Small intestine (tissue), 7 donors: ENCODE measurements around the gene CD300C. TPM values are rescaled to one million over a fixed set of nuclear protein-coding genes. Genes with fewer than 3 reads are reported as not detected.
"Not testable (repeated sequence)": the region's sequence is repeated elsewhere in the genome, so short reads cannot be mapped to it uniquely, and the experiment has no call there.

Experiments used
- DNase-seq, 2 donors: peaks; one replicate each; pipeline versions ENCODE4 v3.0.0 to v3.0.0-alpha.2; 2013
- FAIRE-seq: peaks from 2 replicates; lab custom pipeline; 2012; peaks lifted over from hg19 to GRCh38; lab: Jason Lieb, UNC
- H3K27ac ChIP-seq, 3 donors: one replicate each; pipeline ENCODE4 v1.5.1; 2013; ENCODE audit warnings: low read length in 2 of 3, mild to moderate bottlenecking in 2 of 3, control low read depth in 1 of 3, inconsistent platforms in 1 of 3, low read depth in 1 of 3, moderate library complexity in 1 of 3
- H3K27me3 ChIP-seq, 3 donors: one replicate each; pipeline ENCODE4 v1.6.1; 2013; ENCODE audit warnings: low read length in 3 of 3, inconsistent platforms in 1 of 3; ENCODE audit not compliant: control insufficient read depth in 3 of 3, insufficient read depth in 3 of 3
- H3K36me3 ChIP-seq, 3 donors: one replicate each; pipeline ENCODE4 v1.6.1; 2013; ENCODE audit warnings: low read length in 3 of 3, inconsistent platforms in 1 of 3, low read depth in 1 of 3, mild to moderate bottlenecking in 1 of 3, moderate library complexity in 1 of 3; ENCODE audit not compliant: control insufficient read depth in 3 of 3, insufficient read depth in 2 of 3
- H3K4me1 ChIP-seq, 3 donors: one replicate each; pipeline ENCODE4 v1.6.1; 2013; ENCODE audit warnings: low read length in 2 of 3, inconsistent platforms in 1 of 3, low read depth in 1 of 3, mild to moderate bottlenecking in 1 of 3, moderate library complexity in 1 of 3; ENCODE audit not compliant: control insufficient read depth in 3 of 3, insufficient read depth in 2 of 3
- H3K4me3 ChIP-seq, 3 donors: one replicate each; pipeline ENCODE4 v1.5.1; 2013; ENCODE audit warnings: low read length in 3 of 3, control low read depth in 1 of 3, inconsistent platforms in 1 of 3, low read depth in 1 of 3, mild to moderate bottlenecking in 1 of 3, moderate library complexity in 1 of 3
- H3K9me3 ChIP-seq, 2 donors: one replicate each; pipeline ENCODE4 v1.6.1; 2013; ENCODE audit warnings: low read depth in 1 of 2, low read length in 1 of 2; ENCODE audit not compliant: control insufficient read depth in 2 of 2, insufficient read depth in 1 of 2
- WGBS, 3 donors: extraction: QIAGEN DNeasy Blood & Tissue Kit; methylation state at CpG; one replicate each; pipeline ENCODE4 v1.1.7; 2013; 5-methylcytosine and 5-hydroxymethylcytosine counted together
- polyA plus RNA-seq, 4 donors: library from polyadenylated mRNA; stranded (reverse) in 3 of 4; unstranded in 1 of 4; fragments of 200-250 nt in 3 of 4; fragments of 120-200 nt in 1 of 4; gene quantifications; one replicate each; pipeline versions ENCODE4 v1.2.1 to v1.2.3, GENCODE V29; 2013
- donor health status: healthy with polysubstance abuse.
- donor health status: control.
- donor health status: control.
- donor health status: Bipolar disorder and iron deficiency.
- donor health status: healthy.

Gene CD300C
- polyA plus RNA-seq, 4 donors, result 0.81 to 1.1 (median 1.1) TPM; not detected in 1

DNA sequence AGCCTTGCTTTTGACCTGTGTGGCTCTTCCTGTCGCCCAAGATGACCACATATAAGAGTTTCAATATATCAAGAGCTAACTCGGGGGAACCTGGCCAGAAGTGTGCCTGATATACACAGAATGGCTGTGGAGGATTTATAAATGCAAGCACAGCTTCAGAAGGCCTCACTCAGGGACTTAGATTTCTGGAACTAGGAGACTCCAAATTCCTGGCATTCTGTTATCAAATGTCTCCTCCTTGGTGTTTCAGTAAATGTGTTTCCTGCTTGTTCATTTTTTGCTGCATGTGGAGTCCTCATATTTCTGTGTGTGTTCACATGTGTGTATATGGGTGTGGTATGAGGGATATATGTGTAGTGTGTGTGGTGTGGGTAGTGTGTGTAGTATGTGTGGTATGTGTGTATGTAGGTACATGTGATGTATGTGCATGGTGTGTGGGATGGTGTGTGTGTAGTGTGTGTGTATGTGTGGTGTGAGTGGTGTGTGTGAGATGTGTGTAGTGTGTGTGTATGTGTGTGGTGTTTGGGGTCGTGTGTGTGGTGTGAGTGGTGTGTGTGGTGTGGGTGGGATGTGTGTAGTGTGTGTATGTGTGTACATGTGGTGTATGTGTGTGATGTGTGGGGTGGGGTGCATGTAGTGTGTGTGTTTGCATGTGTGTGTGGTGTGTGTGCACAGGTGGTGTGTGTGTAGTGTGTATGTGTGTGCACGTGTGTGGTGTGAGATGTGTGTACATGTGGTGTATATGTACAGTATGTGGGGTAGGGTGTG, 22.4 kb upstream of the CD300C start:
- DNase-seq, result no peak

DNA sequence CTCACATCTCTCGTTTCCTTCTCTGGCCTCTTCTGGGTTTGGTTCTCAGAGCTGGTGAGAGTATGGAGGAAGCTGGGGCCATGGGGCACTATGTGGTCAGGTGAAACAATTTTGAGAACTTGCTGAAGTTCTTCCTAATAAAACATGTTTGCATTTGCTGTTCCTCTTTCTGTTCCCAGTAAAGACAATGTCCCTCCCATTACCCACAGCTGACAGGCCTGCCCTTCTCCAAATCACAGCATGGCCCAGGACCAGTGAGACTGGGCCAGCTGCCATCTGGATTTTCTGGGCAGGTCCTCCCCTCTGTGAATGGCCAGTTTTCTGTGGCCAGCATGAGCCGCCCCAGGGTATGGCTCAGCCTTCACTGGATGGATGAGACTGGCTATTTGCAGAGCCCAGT, 21.5 kb upstream of the CD300C start, which contains the start of gene CD300H:
Gene CD300H, minus strand, starts transcription at position 113 of the 400 bp plus-strand sequence.
- peaks cover 0 to 3% (median 0%) of the 10 kb centered on the region in 3 donors for H3K27me3 ChIP-seq
- DNase-seq, result no peak
- H3K27ac ChIP-seq, result no peak within 1 kb of the TSS
- no peak for FAIRE-seq
- 78 to 84% (median 83%) methylated on average over 2 of the region's 2 CpGs for WGBS, 3 donors
- no peaks in the 10 kb centered on the region for H3K9me3 ChIP-seq
- no peaks in the 10 kb centered on the region for H3K4me1 ChIP-seq
- H3K36me3 ChIP-seq, result no peaks in the 10 kb centered on the region
- no peak within 1 kb of the TSS for H3K4me3 ChIP-seq

More for the DNA sequence above, 22.4 kb upstream of the CD300C start:
- Histone ChIP-seq H3K27ac (no peak overlapping the region), H3K4me1 (no peaks in the 10 kb centered on the region), H3K4me3 (no peak overlapping the region), H3K9me3 (no peaks in the 10 kb centered on the region), H3K27me3 (peaks cover 0 to 3% (median 0%) of the 10 kb centered on the region in 3 donors), H3K36me3 (no peaks in the 10 kb centered on the region)
- 69 to 77% (median 72%) methylated on average over 4 of the region's 4 CpGs for WGBS, 3 donors
- no peak for FAIRE-seq

DNA sequence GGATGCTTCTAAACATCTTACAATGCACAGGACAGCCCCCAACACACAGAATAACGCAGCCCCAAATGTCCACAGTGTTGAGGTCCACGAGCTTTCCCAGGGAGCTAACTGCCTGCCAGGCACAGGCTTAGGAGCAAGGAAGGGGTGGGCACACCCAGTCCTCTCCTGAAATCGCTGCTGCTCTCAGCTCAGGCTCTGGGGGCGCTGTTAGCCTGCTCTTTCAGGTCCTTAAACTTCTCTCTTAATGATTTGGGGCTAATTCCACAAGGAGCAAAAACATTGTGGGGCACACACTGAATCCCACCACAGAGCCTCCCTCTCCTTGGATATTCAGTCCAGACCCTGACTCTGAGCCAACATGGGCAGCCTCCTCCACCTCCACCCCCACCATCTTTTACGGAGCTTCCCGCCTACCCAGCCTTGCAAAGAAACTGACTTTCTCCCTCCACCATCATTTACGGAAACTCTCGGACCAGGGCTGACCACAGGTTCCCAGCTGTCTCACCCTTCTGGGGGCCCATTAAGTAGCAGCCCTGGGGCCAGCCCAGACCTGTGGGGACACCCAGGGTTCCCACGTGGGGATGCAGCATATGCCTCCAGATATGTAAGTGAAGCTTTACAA, 20.3 kb upstream of the CD300C start:
- peaks cover 0 to 3% (median 0%) of the 10 kb centered on the region in 3 donors for H3K27me3 ChIP-seq
- no peaks in the 10 kb centered on the region for H3K36me3 ChIP-seq
- FAIRE-seq (no peak), DNase-seq (peak; percentile 18 to 27)
- H3K27ac ChIP-seq, result no peak overlapping the region
- H3K9me3 ChIP-seq, result no peaks in the 10 kb centered on the region
- WGBS, 3 donors, result 35 to 39% (median 37%) methylated on average over 9 of the region's 9 CpGs
- no peak overlapping the region for H3K4me3 ChIP-seq
- H3K4me1 ChIP-seq, result no peaks in the 10 kb centered on the region

DNA sequence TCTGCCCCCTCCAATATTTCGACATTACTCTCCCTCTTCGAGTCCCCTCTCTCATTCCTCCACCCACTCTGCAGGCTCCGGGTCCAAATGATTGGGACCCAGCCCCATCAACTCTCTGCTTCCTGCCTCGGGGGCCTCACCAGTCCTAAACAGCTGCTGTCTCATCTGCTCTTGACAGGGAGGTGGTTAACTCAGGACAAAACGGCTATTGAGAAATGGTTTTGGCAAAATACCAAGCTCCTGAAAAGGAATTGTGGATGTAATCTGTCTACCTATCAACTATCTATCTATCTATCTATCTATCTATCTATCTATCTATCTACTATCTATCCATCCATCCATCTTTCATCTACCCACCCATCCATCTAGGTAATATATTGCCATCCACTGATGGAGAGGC, 19.2 kb upstream of the CD300C start:
- no peaks in the 10 kb centered on the region for H3K9me3 ChIP-seq
- WGBS, 3 donors, result 33 to 58% (median 49%) methylated on average over 5 of the region's 5 CpGs
- H3K36me3 ChIP-seq, result no peaks in the 10 kb centered on the region
- DNase-seq (no peak), FAIRE-seq (no peak)
- H3K4me1 ChIP-seq, result no peaks in the 10 kb centered on the region
- H3K4me3 ChIP-seq, result no peak overlapping the region
- peaks cover 0 to 3% (median 0%) of the 10 kb centered on the region in 3 donors for H3K27me3 ChIP-seq
- H3K27ac ChIP-seq, result no peak overlapping the region

DNA sequence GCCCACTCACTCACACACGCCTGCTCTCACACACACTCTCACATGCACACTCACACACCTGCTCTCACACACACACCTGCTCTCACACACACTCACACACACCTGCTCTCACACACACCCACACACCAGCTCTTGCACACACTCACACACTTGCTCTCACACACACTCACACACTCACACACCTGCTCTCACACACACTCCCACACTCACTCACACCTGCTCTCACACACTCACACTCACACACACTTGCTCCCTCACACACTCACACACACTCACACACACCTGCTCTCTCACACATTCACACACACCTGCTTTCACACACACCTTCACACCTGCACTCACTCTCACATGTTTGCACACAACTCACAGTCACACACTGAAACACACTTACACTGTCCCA, 17.4 kb upstream of the CD300C start:
- no peak overlapping the region for H3K27ac ChIP-seq
- no peaks in the 10 kb centered on the region for H3K36me3 ChIP-seq
- no peak for DNase-seq
- H3K9me3 ChIP-seq, result peaks cover 0 to 2% of the 10 kb centered on the region in 2 donors
- 78 to 95% (median 85%) methylated on average over 1 of the region's 1 CpG for WGBS, 3 donors
- peaks cover 0 to 3% (median 0%) of the 10 kb centered on the region in 3 donors for H3K27me3 ChIP-seq
- FAIRE-seq, result no peak
- no peaks in the 10 kb centered on the region for H3K4me1 ChIP-seq
- H3K4me3 ChIP-seq, result no peak overlapping the region

DNA sequence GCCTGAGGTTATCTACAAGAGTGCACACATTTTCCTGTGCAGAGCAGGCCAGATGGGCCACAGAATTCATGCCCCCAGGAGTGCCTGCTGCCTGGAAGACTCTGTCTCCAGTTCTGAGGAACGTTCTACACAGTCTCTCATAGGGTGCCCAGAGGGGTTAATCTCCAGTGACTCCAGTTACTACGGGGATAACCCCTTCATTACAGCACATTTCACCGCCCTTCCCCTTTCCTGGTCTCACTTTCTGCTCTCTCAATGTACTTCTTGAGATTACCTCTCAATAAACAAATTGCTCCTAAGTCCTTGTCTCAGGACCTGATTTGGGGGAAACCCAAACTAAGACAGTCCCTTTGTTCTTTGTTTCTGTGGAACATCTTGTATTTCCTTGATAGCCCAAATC, 15.7 kb upstream of the CD300C start:
- Histone ChIP-seq H3K4me3 (no peak overlapping the region), H3K27me3 (peaks cover 0 to 3% (median 0%) of the 10 kb centered on the region in 3 donors), H3K4me1 (no peaks in the 10 kb centered on the region), H3K27ac (no peak overlapping the region), H3K9me3 (peaks cover 0 to 2% of the 10 kb centered on the region in 2 donors), H3K36me3 (no peaks in the 10 kb centered on the region)
- FAIRE-seq, result no peak
- 39 to 55% (median 43%) methylated on average over 3 of the region's 3 CpGs for WGBS, 3 donors
- DNase-seq, result no peak

DNA sequence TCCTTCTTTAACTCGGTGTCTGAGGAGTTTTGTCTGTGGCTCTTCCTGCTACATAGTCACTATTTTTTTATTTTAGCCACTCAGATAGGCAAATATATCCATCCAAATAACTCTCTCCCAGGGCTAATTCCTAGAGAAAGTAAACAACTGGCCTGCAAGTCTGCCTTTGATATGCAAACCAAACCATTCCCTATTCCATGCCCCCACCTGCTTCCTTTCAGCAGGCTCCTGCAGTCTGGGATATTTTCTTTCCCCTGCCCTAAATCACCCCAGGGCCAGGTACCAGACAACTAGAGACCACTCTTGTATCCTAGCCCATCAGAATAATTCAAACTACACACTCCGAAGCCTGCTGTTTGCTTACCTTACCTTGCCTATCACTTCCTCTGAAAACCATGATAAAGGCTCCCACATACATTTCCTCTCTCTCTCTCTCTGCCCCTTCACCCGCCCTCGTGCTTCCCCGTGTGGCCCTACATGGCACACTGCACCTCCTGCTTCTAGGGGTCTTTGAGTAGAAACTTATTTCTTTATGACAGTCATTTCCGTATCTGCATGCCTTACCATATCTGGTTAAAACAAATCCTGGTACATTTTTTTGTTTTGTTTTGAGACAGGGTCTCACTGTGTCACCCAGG, 13.1 kb upstream of the CD300C start:
- FAIRE-seq, result no peak
- peaks cover 0 to 2% of the 10 kb centered on the region in 2 donors for H3K9me3 ChIP-seq
- DNase-seq, result no peak
- no peaks in the 10 kb centered on the region for H3K27me3 ChIP-seq
- no peaks in the 10 kb centered on the region for H3K4me1 ChIP-seq
- no peaks in the 10 kb centered on the region for H3K36me3 ChIP-seq
- WGBS, 3 donors, result 55 to 65% (median 61%) methylated on average over 6 of the region's 6 CpGs
- no peak overlapping the region for H3K4me3 ChIP-seq
- no peak overlapping the region for H3K27ac ChIP-seq

DNA sequence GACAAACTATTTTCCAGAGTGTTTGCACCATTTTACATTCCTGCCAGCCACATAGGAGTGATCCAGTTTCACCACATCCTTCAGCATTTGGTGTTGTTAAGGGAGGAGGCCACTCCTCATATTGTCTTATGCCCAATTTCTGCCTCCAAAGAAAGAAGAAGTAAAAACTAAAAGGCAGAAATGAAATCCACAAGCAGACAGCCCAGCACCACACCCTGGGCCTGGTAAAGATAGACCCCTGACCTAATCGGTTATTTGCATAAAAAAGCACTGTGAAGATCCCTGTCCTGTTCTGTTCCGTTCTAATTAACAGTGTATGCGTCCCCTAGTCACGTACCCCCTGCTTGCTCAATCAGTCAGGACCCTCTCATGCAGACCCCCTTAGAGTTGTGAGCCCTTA, 12.5 kb upstream of the CD300C start:
- H3K4me1 ChIP-seq, FAIRE-seq, H3K36me3 ChIP-seq, H3K9me3 ChIP-seq, H3K27me3 ChIP-seq, DNase-seq, H3K27ac ChIP-seq, H3K4me3 ChIP-seq: not testable (repeated sequence)
- 69 to 81% (median 80%) methylated on average over 4 of the region's 4 CpGs for WGBS, 3 donors
